GM21529 (cell line): Measurements from ENCODE around the gene S100A10.

Source experiments
- ATAC-seq: cut with Tn5 transposase; IDR thresholded peaks from one replicate; pipeline ENCODE4 v1.9.1; 2021; ENCODE audit not compliant: unreplicated experiment

S100A10 gene

DNA sequence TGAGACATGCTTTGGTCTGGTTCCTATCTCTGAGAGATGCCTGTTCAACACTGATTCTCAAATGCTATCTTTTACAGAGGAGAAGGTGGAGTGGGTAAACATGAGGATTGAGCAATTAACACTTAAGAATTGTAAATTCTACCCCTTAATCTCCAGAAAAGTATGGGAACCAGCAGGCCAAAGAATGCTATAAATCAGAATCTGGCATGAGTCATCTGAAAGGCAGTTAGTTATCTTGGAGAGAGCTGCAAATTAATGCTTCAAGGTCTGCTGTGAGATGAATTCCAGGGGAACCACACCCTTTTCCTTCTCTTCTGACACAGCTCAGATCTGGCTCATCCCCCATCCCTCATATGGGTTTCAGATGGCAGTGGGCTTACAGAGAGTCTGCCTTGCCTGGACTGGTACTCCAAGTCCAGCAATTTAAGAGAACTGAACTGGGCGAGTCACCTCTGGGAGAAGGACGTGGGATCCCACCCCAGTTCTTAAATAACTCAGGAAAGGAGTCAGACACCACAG, 5.2 kb downstream of the S100A10 start:
- no peak for ATAC-seq

GRCh38 chr1:151986501-151987190, 7.0 kb downstream of the S100A10 start:
- no peak for ATAC-seq

GRCh38 chr1:151985768-151986167, 7.9 kb downstream of the S100A10 start:
- no peak for ATAC-seq

GRCh38 chr1:151985270-151985669, 8.4 kb downstream of the S100A10 start:
- no peak for ATAC-seq

DNA sequence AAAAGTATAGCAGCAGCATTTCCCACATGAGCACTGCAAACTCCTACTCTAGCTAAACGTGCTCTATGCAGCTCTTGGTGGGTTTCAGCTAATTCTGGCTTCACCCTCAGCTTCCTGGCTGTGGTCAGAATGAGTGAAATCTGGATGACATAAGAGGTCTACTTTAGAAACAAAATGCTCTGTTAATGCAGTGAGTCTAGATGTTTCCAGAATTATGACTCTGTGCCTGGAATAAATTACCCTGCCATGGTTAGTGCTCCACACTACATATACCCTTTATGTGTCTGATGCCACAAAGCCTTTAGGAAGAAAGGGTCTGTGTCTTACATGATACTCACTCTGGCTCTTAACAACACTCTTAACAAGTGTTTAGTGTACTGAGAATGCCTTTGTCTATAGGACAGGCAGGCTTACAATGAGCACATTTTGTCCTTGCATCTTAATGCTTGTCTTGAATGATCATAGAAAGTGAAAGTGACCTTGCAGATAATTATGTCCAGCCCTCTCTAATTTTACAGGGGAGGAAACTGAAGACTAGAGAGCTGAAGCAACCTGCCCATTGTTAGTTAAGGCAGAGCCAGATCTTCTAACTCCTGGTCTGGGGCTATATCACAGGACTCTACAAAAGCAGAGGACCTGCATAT, 9.2 kb downstream of the S100A10 start:
- peak; percentile 88 for ATAC-seq

DNA sequence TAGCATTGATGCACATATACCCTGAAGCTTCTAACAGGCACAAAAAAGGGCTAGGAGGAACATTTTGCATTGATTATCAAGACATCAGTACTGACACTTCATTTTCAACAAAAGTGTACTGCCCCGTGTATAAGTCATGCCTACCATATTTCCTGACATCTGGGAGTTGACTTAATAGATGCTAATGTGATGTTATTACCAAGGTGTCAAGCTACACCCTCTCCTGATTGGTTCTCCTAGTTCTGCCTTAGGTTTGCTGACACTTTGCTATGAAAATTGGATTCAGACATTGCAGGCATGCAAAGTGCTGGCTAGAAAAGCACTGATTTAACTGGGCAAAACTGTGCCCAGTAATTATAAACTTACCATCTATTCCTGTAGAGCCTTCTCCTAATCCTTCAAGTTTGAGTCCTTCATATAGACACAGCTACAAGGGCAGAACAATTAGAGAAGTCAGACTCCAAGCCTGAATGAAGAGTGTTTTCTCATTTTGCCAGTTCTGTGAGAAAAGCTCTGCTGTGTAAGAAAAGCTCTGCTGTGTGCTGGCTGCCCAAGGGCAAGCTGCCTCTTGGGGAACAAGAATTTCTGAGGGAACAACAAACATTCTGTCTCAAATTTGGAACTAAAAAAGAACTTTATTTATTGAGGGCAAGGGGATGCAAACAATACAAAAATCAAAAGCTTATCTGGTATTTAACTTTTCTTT, 11.2 kb downstream of the S100A10 start:
- ATAC-seq = no peak

GRCh38 chr1:151981178-151981525, 12.5 kb downstream of the S100A10 start:
- no peak for ATAC-seq

DNA sequence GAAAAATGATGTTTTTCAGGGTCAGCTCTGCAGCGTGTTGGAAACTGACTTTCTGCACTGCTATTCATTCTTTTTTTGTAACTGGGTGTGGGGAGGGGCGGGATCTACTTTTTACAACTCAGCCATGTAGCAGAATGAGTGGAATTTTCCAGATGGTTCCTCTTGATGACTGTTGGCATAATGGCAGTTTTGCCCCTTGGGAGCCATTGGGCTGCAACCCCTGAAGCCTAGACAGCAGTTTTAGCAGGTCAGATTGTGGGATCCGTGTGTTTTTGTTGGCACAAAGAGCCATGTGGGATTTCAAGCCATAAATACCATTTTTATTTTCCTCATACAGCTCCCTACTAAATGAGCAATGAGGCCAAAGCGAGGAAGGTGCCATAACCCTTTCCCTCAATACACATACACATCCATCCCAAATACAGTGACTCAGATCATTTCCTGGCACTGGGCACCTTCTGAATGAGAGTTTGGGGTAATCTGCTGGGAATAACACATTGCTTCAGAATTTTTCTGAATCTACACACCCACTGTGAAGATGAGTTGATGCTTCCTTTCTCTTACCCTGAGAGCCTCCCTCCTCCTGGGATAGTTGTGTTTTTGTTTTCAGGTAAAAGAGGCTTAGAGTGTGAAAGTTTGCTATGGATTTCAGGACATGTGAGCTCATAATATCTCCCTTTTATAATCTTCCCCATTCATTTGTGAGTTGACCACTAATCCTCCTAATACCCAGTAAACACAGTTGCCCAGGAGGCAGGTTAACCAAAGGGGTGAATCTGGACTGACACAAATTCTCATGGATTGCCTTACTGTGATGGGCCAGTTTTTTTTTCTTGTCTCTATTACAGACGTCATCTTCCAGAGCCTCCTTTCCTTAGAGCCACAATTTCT, 13.1 kb downstream of the S100A10 start:
- ATAC-seq = no peak

- ATAC-seq = no peak
Measured at GRCh38 chr1:151978922-151979321, 14.7 kb downstream of the S100A10 start.

DNA sequence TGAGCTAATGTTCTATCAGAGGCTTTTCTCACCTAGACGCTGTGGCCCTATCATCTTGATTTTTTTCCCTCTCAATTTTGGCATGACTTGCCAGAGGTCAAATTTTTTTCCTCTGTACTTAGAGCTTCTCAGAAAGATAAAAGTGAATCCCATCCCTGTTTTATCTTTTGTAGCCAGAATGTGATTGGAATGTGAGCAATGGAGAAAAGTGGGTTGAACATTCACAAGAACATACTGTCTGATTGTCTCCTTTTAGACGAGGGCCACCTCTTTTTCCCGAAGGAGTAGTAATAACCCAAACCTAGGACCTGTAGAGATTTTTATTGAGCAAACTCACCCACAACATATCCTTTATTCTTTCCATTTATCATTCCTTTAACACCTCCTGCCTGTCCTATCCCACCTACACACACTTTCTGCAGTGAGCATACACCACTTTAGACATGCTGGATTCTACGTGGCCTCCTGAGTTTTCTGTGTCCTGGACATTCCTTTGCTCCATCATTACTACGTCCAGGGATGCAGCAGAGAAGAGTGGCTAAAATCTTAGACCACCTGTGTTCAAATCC, 15.9 kb downstream of the S100A10 start:
- no peak for ATAC-seq

DNA sequence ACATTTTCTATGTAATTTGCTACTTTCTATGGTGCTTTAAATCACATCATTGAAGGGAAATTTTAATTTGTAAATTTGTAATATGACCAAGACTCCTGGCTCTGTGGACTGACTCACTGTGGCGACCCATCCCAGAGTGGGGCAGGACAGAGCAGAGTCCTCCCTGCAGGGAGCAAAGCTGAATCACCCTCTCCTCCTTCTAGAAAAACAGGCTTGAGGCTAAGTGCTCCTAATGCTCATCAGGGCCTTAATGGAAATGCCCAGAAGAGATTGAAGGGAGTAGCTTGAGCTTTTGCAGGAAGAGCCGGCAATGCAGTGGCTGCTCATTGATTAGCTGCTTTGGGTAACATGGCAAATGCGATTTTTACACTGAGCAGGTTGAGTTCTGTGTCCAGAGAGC, 16.8 kb downstream of the S100A10 start:
- ATAC-seq = no peak

GRCh38 chr1:151976015-151976343, 17.7 kb downstream of the S100A10 start:
- ATAC-seq = no peak

DNA sequence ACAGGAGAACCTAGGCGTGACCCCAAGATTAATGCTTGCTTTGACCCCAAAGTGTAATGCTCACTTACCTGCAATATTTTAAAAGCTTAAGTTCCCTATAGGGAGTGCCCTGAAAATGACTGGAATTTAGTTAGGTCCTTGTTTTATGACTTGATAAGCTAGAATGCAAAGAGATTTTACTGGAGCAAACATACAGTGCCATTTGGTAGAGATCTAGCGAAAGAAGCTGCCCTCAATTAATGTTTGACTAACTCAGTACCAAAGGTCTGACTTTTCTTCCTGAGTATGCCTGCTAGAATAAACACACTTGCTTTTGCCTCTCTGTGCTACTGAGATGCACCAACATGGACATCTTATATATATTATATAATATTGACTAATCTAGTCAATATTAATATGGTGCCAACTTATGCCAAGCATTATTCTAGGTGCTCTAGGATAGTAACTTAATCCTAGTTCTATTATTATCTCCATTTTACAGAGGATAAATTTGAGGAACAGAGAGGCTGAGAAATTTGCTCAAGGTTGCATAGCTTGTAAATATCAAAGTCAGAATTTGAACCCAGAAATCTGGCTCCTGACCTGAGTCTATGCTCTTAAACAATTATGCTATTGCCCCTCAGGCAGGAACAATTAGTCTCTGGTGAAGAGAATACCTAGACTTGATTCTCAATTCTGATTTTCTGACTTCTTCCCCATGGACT, 18.2 kb downstream of the S100A10 start:
- ATAC-seq = no peak

- no peak for ATAC-seq
Measured at GRCh38 chr1:151972542-151973248, 21.0 kb downstream of the S100A10 start.

DNA sequence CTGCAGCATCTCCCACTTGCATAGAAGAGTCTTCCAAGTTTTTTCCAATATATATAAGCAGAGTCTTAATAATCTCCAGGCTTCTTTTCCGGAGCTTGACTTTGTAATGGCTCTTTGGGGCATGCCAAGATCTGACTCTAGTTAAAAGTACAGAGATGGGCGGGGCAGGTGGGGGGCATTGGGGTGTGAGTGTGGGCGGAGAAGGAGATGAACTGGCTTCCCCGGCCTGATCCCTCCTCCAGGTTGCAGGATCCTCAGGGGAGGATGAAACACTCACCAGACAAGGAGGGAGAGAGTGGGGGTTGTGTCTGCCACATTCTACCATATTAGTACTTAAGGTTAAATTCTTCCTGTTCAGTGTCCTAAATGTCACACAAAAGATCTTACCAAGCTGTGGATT, 23.0 kb downstream of the S100A10 start:
- ATAC-seq = no peak

DNA sequence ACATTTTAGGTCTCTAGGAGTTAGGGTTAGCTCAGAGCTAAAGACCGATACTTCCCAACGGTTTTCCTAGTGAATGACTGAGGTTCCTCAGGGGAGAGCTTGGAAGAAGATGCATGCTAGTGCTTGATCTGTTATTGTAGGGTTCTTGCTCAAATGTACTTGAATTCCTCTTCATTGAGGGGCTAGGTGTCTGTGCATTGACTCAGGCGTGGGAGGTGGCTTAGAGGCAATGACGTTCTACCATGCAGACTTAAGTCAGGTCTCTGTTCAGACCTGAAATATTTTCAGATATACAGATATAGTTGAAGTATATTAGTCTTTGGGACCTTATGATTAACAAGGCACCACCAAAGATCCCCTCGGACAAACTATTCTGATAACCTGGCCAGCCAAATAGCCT, 23.5 kb downstream of the S100A10 start:
- no peak for ATAC-seq

DNA sequence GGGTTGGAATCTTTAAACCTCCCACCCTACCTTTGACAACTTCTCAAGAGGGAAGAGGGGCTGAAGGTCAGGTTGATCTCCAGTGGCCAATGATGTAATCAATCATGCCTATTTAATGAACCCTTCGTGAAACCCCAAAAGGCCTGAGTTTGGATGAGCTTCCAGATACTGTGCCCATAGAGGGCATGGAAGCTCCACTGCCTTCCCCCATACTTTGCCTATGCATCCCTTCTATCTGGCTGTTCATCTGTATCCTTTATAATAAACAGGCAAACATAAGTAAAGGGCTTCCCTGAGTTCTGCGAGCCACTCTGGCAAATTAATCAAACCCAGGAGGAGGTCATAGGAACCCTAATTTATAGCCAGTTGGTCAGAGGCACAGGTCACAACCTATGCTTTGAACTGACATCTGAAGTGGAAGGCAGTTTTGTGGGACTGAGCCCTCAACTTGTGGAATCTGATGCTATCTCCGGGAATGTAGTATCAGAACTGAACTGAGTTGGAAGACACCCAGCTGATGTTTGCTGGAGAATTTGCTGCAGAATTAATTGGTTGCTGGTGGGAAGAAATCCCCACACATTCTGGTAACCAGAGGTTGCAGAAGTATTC, 24.8 kb downstream of the S100A10 start:
- no peak for ATAC-seq

DNA sequence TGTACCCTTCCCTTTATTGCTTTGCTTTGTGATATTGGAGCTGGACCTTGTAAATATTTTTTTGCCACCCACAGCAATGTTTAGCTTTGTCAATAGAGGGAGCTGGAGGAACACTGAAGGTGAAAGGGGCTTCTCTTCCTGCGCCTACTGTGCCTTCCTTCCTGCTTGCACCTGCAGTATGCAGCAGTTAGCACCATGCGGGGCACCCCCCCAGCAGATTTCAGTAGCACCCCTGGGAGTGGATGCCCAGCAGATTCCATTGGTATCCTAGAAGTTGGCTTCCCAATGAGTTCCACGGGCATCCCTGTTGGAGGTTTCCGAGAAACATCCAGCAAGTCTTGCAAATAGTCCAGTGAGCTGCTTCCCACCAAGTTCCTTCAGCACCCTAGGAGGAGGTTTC, 25.6 kb downstream of the S100A10 start:
- ATAC-seq = no peak

DNA sequence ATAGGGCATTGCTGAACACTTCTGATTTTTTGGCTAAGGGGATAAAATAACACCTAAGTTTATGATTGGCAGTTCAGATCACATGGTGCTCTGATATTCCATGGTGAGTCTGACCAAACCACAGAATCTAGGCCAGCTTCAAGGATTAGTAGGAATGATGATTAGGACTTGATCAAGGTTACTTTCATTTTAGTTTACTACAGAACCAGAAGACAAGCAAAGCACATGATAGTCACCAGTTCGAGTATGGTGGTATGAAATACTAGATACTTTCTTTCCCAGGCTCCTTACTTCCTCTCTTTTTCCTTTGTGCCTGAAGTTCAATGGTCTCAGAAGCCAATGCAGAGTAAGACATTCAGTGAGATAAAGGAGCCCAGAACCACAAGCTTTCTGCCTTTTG, 26.6 kb downstream of the S100A10 start:
- ATAC-seq = no peak
